Muscle layer of colon (tissue), 2 donors: ENCODE data around the gene PTPN20.

Experiments used
- H3K27ac ChIP-seq: one replicate; pipeline ENCODE4 v1.7.0; 2013; ENCODE audit warnings: low read depth, mild to moderate bottlenecking, low read length, moderate library complexity
- H3K27me3 ChIP-seq, 2 donors: one replicate each; pipeline ENCODE4 v1.7.0; 2013; ENCODE audit warnings: low read length in 2 of 2, mild to moderate bottlenecking in 2 of 2; ENCODE audit not compliant: insufficient read depth in 2 of 2, control insufficient read depth in 1 of 2
- H3K36me3 ChIP-seq: one replicate; pipeline ENCODE4 v1.7.0; 2013; ENCODE audit warnings: mild to moderate bottlenecking, low read length; ENCODE audit not compliant: insufficient read depth
- H3K4me1 ChIP-seq: one replicate; pipeline ENCODE4 v1.7.0; 2013; ENCODE audit warnings: mild to moderate bottlenecking, low read length; ENCODE audit not compliant: insufficient read depth
- H3K4me3 ChIP-seq, 2 donors: one replicate each; pipeline ENCODE4 v1.7.0; 2013; ENCODE audit warnings: low read length in 2 of 2, low read depth in 1 of 2, mild to moderate bottlenecking in 1 of 2, moderate library complexity in 1 of 2
- H3K9ac ChIP-seq: one replicate; pipeline ENCODE4 v1.7.0; 2013; ENCODE audit warnings: low read length
- H3K9me3 ChIP-seq: one replicate; pipeline ENCODE4 v1.7.0; 2013; ENCODE audit warnings: mild to moderate bottlenecking, low read length
- donor health status: abdominal sarcoma.
- donor health status: Adenocarcinoma of cecum.

The PTPN20 gene

GRCh38 chr10:47031901-47032465 is 120.8 kb downstream of the PTPN20 start:
- H3K36me3 ChIP-seq: no peaks in the 10 kb centered on the region
- no peak overlapping the region for H3K4me3 ChIP-seq
- H3K9ac ChIP-seq: no peak overlapping the region
- no peaks in the 10 kb centered on the region for H3K9me3 ChIP-seq
- H3K27ac ChIP-seq: no peak overlapping the region
- no peaks in the 10 kb centered on the region for H3K27me3 ChIP-seq
- H3K4me1 ChIP-seq: no peaks in the 10 kb centered on the region

- Histone ChIP-seq H3K9me3 (no peaks in the 10 kb centered on the region), H3K4me3 (no peak overlapping the region), H3K9ac (no peak overlapping the region), H3K27ac (no peak overlapping the region), H3K27me3 (no peaks in the 10 kb centered on the region), H3K36me3 (no peaks in the 10 kb centered on the region), H3K4me1 (no peaks in the 10 kb centered on the region)
Measured at GRCh38 chr10:47033081-47033480, 121.9 kb downstream of the PTPN20 start.

GRCh38 chr10:47033541-47034270 is 122.5 kb downstream of the PTPN20 start:
- no peak overlapping the region for H3K27ac ChIP-seq

DNA sequence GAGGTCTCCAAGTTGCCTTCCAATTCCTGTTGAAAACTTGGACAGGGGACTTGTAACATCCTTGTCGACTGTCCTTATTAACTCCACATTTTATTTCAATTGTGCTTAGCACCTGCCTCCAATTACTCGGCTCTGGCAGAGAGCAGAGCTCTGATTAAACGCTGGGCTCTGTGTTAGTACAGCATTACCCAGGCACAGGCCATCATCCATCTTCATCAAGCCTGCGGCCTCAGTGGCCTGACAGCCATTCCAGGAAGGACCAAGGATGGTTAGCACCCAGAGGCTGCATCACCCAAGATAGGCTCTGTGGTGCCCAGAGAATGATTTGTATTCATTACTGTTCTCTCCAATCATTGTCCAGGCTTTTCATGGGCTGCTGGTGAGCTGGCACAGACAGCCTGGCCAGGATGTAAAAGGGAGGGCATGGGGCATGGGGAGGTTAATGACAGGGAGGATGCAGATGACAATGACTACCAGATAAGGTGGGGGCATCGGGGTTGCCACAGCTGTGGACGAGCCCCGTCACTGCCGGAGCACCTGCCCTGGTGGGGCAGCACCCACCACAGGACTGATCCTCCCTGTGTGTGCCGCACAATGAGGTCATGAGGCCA is 123.3 kb downstream of the PTPN20 start:
- H3K9me3 ChIP-seq: no peaks in the 10 kb centered on the region
- H3K36me3 ChIP-seq: no peaks in the 10 kb centered on the region
- no peak overlapping the region for H3K4me3 ChIP-seq
- H3K27ac ChIP-seq: no peak overlapping the region
- no peaks in the 10 kb centered on the region for H3K27me3 ChIP-seq
- H3K4me1 ChIP-seq: no peaks in the 10 kb centered on the region
- no peak overlapping the region for H3K9ac ChIP-seq

More at GRCh38 chr10:47033541-47034270, 122.5 kb downstream of the PTPN20 start:
- Histone ChIP-seq H3K9ac (no peak overlapping the region), H3K4me3 (no peak overlapping the region), H3K4me1 (no peaks in the 10 kb centered on the region), H3K27me3 (no peaks in the 10 kb centered on the region), H3K36me3 (no peaks in the 10 kb centered on the region), H3K9me3 (no peaks in the 10 kb centered on the region)

DNA sequence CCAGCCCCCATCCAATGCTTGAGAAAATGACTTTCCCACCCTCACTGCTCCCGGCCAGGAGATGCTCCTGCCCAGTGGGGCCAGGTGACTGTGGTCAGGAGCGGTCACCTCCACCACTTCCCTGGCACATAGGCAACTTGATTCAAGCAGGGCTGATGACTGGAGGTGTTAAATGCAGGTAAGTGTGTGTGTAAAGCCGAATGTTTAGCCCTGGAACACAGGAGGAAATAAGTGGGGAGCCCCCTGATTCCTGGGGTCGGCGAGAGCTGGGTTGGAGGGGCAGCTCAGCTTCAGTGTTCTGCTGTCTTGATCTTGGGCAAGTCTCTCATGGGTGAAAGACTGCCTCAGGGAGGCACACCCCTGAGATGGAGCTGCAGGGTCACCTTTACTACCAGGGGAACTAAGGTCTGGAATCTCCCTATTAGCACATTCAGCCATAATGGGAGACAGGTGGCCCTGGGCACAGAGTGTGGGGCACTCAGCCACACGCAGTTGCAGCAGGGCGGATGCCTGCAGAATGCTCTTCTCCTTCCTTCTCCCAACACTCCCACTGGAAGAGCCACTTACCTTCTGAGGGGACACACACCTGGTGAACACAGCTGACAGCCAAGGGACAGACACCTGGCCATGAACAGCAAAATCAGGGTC is 124.1 kb downstream of the PTPN20 start:
- Histone ChIP-seq H3K4me1 (no peaks in the 10 kb centered on the region), H3K27me3 (no peaks in the 10 kb centered on the region), H3K27ac (no peak overlapping the region), H3K36me3 (no peaks in the 10 kb centered on the region), H3K9ac (no peak overlapping the region), H3K9me3 (no peaks in the 10 kb centered on the region), H3K4me3 (no peak overlapping the region)

GRCh38 chr10:47035819-47036337 is 124.7 kb downstream of the PTPN20 start:
- H3K36me3 ChIP-seq: no peaks in the 10 kb centered on the region
- H3K4me3 ChIP-seq: no peak overlapping the region
- H3K27me3 ChIP-seq: no peaks in the 10 kb centered on the region
- no peaks in the 10 kb centered on the region for H3K9me3 ChIP-seq
- H3K27ac ChIP-seq: no peak overlapping the region
- no peaks in the 10 kb centered on the region for H3K4me1 ChIP-seq
- H3K9ac ChIP-seq: no peak overlapping the region

DNA sequence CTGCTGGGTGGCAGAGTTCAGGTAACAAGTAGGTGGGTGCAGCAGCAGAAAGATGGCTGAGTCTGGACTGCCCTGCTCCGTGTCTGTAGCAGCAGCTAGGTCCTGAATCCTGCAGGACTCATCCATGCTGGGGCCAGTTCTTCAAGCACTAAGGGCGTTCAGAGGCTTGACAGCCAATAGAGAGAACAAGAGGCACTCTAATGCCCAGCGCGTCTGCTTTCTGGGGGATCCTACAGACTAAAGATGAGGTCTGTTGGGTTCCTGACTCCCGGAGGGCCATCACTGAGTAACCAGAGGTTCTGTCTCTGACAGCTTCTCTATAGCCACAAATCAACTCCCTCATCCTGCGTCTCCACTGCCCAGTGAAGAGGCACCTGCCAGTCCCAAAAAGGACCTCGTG is 125.5 kb downstream of the PTPN20 start:
- Histone ChIP-seq H3K4me3 (no peak overlapping the region), H3K27me3 (no peaks in the 10 kb centered on the region), H3K4me1 (no peaks in the 10 kb centered on the region), H3K9me3 (no peaks in the 10 kb centered on the region), H3K9ac (no peak overlapping the region), H3K36me3 (no peaks in the 10 kb centered on the region), H3K27ac (no peak overlapping the region)

GRCh38 chr10:47037654-47038425 is 126.6 kb downstream of the PTPN20 start:
- Histone ChIP-seq H3K27ac (no peak overlapping the region), H3K4me1 (no peaks in the 10 kb centered on the region), H3K9ac (no peak overlapping the region), H3K36me3 (no peaks in the 10 kb centered on the region), H3K9me3 (no peaks in the 10 kb centered on the region), H3K4me3 (no peak overlapping the region), H3K27me3 (no peaks in the 10 kb centered on the region)

GRCh38 chr10:47038881-47039561 is 127.8 kb downstream of the PTPN20 start:
- Histone ChIP-seq H3K27me3 (no peaks in the 10 kb centered on the region), H3K9me3 (no peaks in the 10 kb centered on the region), H3K27ac (no peak overlapping the region)

DNA sequence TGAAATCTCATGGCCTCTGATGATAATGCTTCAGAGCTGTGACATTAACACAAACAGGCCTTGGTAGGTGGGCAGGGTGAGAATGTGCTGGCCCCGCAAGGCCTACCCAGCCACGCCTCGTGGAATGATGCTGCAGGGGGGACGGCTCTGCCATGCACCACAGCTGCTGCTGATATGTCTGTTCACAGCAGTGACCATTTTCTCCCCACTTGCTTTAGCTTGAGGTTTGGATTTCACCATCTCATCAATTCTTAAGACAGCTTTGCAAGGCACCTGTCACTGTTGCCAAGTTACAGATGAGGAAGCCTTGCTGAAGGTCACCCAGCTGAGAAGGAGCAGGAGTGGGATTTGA is 128.3 kb downstream of the PTPN20 start:
- Histone ChIP-seq H3K4me3 (no peak overlapping the region), H3K27me3 (no peaks in the 10 kb centered on the region), H3K36me3 (no peaks in the 10 kb centered on the region)

More at GRCh38 chr10:47038881-47039561, 127.8 kb downstream of the PTPN20 start:
- no peaks in the 10 kb centered on the region for H3K4me1 ChIP-seq
- no peak overlapping the region for H3K9ac ChIP-seq
- no peaks in the 10 kb centered on the region for H3K36me3 ChIP-seq
- H3K4me3 ChIP-seq: no peak overlapping the region

More for the DNA sequence above, 128.3 kb downstream of the PTPN20 start:
- no peak overlapping the region for H3K9ac ChIP-seq
- H3K4me1 ChIP-seq: no peaks in the 10 kb centered on the region
- H3K27ac ChIP-seq: no peak overlapping the region
- H3K9me3 ChIP-seq: no peaks in the 10 kb centered on the region
